Measurements from ENCODE around the gene DTX4.

Gene DTX4

DNA sequence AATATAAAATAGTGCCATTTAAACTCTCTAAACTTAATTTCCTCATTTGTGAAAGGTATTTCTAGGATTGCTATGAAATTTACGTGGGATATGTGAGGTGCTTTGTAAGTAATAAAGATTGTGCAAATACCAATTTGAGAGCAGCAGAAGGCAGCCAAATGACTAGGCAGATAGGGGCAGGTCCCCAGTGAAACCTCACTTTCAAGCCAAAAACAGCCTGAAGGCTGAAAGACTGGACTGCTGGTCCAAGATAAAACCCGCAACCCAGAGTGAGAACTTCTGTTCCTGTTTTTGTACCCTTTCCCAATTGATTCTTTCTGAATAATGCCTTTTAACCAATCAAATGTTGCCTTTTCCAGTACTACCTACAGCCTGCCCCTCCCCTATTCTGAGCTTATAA, 7.2 kb downstream of the DTX4 start:
- TF ChIP-seq, protein P1, sequence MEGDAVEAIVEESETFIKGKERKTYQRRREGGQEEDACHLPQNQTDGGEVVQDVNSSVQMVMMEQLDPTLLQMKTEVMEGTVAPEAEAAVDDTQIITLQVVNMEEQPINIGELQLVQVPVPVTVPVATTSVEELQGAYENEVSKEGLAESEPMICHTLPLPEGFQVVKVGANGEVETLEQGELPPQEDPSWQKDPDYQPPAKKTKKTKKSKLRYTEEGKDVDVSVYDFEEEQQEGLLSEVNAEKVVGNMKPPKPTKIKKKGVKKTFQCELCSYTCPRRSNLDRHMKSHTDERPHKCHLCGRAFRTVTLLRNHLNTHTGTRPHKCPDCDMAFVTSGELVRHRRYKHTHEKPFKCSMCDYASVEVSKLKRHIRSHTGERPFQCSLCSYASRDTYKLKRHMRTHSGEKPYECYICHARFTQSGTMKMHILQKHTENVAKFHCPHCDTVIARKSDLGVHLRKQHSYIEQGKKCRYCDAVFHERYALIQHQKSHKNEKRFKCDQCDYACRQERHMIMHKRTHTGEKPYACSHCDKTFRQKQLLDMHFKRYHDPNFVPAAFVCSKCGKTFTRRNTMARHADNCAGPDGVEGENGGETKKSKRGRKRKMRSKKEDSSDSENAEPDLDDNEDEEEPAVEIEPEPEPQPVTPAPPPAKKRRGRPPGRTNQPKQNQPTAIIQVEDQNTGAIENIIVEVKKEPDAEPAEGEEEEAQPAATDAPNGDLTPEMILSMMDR (IDR thresholded peaks at IDR 0.05; ENCODE audit: control insufficient read depth, insufficient read depth, low read depth, low read length, missing control alignments): no peak
- no peak overlapping the region for H3K4me3 ChIP-seq (ENCODE audit: control insufficient read depth, low read depth, low read length)
- no peak for DNase-seq (ENCODE audit: low read depth)

DNA sequence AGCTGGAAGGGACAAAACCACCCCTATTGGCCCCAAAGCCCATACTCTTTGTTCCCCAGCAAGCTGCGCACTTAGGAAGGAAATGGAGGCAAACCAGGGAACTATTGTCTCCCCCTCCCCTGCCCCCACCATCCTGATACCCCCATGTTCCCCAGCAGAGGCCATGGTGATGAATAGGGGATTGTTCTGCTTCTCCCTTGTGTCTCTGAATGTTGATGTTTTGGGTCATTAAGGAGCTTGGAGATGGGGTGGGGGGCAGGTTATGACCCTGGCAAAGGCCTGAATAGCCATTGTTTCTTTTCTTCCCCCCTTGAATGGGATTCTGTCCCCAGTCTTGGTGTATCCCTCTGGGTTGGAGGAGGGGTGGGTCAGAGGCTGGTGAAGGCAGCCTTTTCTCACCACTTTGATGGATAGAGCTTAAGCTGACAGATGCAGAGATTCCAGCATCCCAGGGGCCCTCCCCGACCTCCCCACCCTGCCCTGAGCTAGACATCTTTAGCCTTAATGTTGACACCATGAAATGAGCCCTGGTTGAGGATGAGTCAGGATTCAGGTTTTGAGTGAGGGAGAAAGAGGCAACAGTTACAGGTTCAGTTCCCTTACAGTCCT, 8.3 kb downstream of the DTX4 start:
- no peak for DNase-seq (ENCODE audit: low read depth)
- TF ChIP-seq, protein P1 (IDR thresholded peaks at IDR 0.05; ENCODE audit: control insufficient read depth, insufficient read depth, low read depth, low read length, missing control alignments): no peak
- no peak overlapping the region for H3K4me3 ChIP-seq (ENCODE audit: control insufficient read depth, low read depth, low read length)

DNA sequence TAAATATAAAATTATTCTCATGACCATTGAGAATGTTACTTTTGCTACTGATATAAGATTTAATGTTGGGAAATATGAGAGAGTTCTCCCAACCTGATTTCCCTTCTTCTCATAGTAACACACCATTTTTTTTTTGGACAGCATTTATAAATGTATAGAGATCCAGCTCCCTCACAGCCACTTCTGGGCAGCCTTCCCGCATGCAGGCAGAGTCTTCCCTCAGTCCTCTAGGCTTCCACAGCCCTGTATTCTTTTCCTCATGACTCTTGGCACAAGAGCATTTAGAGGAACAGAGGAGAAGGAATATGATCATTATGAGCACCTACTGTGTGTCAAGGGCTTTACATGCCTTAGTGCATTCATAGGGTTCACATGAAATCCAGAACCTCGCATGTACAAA, 9.0 kb downstream of the DTX4 start:
- no peak for DNase-seq (ENCODE audit: low read depth)
- TF ChIP-seq, protein P1 (IDR thresholded peaks at IDR 0.05; ENCODE audit: control insufficient read depth, insufficient read depth, low read depth, low read length, missing control alignments): no peak
- H3K4me3 ChIP-seq (ENCODE audit: control insufficient read depth, low read depth, low read length): no peak overlapping the region

DNA sequence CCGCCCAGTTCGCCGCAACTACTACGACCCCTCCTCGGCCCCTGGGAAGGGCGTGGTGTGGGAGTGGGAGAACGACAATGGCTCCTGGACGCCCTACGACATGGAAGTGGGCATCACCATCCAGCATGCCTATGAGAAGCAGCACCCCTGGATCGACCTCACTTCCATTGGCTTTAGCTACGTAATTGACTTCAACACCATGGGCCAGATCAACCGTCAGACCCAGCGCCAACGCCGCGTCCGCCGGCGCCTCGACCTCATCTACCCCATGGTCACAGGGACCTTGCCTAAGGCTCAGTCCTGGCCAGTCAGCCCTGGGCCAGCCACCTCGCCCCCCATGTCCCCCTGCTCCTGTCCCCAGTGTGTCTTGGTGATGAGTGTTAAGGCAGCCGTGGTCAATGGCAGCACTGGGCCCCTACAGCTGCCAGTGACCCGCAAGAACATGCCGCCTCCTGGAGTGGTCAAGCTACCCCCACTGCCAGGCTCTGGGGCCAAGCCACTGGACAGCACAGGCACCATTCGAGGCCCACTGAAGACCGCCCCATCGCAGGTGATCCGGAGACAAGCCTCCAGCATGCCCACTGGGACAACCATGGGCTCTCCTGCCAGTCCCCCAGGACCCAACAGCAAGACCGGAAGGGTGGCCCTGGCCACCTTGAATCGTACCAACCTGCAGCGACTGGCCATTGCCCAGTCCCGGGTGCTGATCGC, 10.0 kb downstream of the DTX4 start:
- TF ChIP-seq, protein P1 (IDR thresholded peaks at IDR 0.05; ENCODE audit: control insufficient read depth, insufficient read depth, low read depth, low read length, missing control alignments): no peak
- DNase-seq (ENCODE audit: low read depth): no peak
- no peak overlapping the region for H3K4me3 ChIP-seq (ENCODE audit: control insufficient read depth, low read depth, low read length)

DNA sequence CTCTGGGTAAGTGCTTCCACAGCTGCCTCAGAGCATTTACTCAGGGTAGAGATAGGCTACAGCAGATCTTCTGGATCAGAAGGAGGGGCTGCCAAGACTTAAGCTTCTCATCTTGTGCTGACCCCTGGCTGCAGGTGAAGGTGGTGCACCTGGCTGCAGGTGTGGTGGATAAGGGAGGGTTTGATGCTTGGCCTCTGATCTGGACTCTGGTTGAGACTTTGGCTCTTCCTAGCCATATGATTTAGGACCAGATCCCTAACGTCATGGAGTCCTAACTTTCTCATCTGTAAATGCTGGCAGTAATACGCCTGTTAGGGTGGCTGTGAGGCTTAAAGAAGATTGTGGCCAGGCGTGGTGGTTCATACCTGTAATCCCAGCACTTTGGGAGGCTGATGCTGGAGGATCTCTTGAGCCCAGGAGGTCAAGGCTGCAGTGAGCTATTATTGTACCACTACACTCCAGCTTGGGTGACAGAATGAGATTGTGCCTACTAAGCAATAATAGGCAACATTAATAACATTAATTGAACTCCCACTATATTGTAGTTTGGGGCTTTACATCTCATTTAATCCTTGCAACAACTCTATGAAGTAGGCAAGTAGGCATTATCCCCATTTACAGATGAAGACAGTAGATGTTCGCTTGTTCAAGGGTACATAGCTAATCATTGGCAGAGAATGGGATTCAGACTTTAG, 10.7 kb downstream of the DTX4 start:
- no peak for DNase-seq (ENCODE audit: low read depth)
- H3K4me3 ChIP-seq (ENCODE audit: control insufficient read depth, low read depth, low read length): no peak overlapping the region
- TF ChIP-seq, protein P1 (IDR thresholded peaks at IDR 0.05; ENCODE audit: control insufficient read depth, insufficient read depth, low read depth, low read length, missing control alignments): peak; percentile 13

DNA sequence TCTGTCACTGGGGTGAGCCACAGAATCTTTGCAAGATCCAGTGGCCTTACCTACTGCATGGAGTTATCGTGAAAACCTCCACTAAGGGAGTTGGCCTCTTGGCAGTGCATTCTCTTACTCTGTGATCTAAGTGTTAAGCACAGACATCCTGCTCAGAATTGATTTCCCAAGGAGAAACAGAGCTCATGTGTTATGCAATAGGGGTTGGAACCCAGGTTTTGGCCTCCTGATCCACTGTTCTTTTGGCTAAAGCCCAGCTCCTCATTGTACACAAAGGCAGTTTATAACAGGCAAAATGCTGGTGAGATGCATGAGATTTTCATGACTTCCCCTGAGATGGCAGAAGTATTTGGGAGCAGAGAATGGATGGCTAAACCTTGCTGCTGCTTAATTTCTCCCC, 11.8 kb downstream of the DTX4 start:
- TF ChIP-seq, protein P1 (IDR thresholded peaks at IDR 0.05; ENCODE audit: control insufficient read depth, insufficient read depth, low read depth, low read length, missing control alignments): no peak
- H3K4me3 ChIP-seq (ENCODE audit: control insufficient read depth, low read depth, low read length): no peak overlapping the region
- no peak for DNase-seq (ENCODE audit: low read depth)
